ENCODE data around the gene KIRREL1. TPM values are rescaled to one million over a fixed set of nuclear protein-coding genes. Genes with fewer than 3 reads are reported as not detected.

KIRREL1 gene
- total RNA-seq, 1 donor from 2014 or later: 40.8 TPM

DNA sequence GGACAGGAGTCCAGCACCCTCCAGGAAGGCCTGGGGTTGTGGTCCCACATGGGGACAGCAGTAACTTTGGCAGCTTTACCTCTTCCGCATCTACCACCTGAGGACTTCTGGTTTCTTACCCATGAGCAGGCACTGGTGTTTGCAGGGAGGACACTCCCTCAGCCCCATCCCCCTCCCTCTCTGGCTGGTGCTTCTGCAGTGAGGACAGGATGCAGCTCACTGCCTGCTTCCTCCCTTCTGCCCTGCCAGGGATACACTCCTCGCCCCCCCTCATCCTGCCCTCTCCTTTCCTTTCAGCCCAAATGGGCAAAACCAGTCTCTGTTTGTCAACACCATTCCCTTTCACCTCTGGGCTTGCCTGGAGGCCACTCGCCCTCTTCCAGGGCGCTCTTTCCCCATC, 62.4 kb downstream of the KIRREL1 start:
- H3K9me3 ChIP-seq: no peaks in the 10 kb centered on the region
- H3K4me3 ChIP-seq: no peak overlapping the region
- peak; percentile 59 for ATAC-seq
- intact Hi-C loops (cut with DNase I): no loop called here
- H3K4me1 ChIP-seq: peaks cover 16% of the 10 kb centered on the region
- DNase-seq: no peak
- no peaks in the 10 kb centered on the region for H3K27me3 ChIP-seq
- no peaks in the 10 kb centered on the region for H3K36me3 ChIP-seq
- H3K27ac ChIP-seq: no peak overlapping the region
- TF ChIP-seq CTCF (IDR thresholded peaks at IDR 0.05): no peak

DNA sequence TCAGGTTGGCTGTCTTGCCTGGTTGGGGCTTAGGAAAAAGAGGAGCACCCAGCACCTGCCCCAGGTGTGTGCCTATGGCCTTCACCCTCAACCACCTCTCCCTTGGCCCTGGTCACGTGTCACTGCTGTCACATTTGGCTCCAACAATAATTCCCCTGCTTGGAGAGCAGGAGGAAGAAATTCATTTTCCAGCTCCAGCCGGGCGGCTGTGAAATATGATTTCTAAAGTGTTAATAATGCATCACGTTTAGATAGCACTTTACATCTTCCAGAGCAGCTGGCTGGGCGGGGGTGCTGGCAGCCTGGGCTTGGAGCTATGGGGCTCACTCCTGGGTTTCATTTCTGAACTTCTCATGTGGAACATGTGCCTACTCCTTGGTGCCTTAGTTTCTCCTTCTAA, 63.1 kb downstream of the KIRREL1 start:
- H3K4me1 ChIP-seq: peaks cover 16% of the 10 kb centered on the region
- no peaks in the 10 kb centered on the region for H3K9me3 ChIP-seq
- H3K36me3 ChIP-seq: no peaks in the 10 kb centered on the region
- intact Hi-C loops (cut with DNase I): no loop called here
- ATAC-seq (no peak), DNase-seq (no peak)
- H3K27me3 ChIP-seq: no peaks in the 10 kb centered on the region
- no peak for TF ChIP-seq CTCF (IDR thresholded peaks at IDR 0.05)
- no peak overlapping the region for H3K4me3 ChIP-seq
- H3K27ac ChIP-seq: no peak overlapping the region

DNA sequence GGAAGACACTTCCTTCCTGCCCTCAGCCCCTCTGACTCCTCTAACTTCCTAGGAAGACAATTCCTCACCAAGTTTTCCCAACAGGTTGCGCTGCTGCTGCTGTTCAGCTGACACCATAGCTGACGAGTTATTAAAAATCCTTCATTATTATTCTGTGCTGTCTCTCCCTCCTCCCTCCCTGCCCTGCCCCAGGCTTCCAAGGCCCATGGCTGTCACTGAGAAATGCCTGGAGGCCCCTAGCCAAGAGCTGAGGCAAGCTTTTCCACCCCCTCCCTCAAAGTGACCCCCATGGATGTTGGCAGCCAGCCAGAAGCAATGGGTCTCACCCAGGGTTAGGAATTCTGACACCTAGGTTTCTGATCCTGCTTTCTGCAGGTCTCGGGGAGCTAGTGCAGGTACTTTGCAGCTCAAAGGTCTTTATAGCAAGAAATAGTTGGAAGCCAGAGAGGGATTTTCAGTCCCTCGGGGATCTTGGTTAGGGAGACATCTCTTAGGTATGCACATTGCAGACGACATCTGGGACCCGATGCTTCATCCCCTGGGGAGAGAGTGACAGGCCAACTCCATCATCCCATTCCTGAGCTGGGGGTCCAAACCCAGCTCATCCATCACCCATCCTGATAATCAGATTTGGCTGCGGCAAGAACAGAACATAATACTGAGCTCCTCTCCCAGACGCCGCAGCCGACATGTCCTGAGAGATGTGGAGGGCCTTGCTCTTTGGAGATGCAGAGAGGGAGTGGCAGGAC, 65.0 kb downstream of the KIRREL1 start:
- DNase-seq (no peak), ATAC-seq (no peak)
- peaks cover 16% of the 10 kb centered on the region for H3K4me1 ChIP-seq
- intact Hi-C loops (cut with DNase I): no loop called here
- H3K9me3 ChIP-seq: no peaks in the 10 kb centered on the region
- TF ChIP-seq CTCF (IDR thresholded peaks at IDR 0.05): no peak
- H3K4me3 ChIP-seq: no peak overlapping the region
- H3K36me3 ChIP-seq: no peaks in the 10 kb centered on the region
- no peaks in the 10 kb centered on the region for H3K27me3 ChIP-seq
- no peak overlapping the region for H3K27ac ChIP-seq

GRCh38 chr1:158059984-158060383, 66.5 kb downstream of the KIRREL1 start:
- H3K4me1 ChIP-seq: peaks cover 16% of the 10 kb centered on the region
- DNase-seq: no peak
- H3K27me3 ChIP-seq: no peaks in the 10 kb centered on the region
- H3K36me3 ChIP-seq: no peaks in the 10 kb centered on the region
- intact Hi-C loops (cut with DNase I): no loop called here
- no peaks in the 10 kb centered on the region for H3K9me3 ChIP-seq
- peak; percentile 50 for ATAC-seq
- no peak overlapping the region for H3K4me3 ChIP-seq
- H3K27ac ChIP-seq: no peak overlapping the region
- TF ChIP-seq CTCF (IDR thresholded peaks at IDR 0.05): no peak

DNA sequence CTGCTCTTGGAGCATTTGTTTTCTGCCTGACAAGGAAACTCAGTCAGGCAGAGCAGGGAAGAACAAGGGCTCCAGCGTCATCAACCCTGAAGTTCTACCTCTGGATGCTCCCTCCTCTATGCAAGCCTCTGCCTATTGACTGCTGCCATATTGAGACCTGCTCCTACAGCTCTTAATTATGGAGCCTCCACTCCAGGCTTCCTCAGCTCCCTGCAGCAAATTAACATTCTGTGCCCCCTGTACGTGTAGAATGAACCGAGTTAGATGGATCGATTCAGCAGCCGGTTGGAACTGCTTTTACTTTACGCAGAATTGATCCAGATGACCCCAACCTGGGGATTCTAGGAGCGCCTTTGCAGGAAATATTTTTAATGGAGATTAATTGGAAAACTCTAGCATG, 68.7 kb downstream of the KIRREL1 start:
- Histone ChIP-seq H3K36me3 (no peaks in the 10 kb centered on the region), H3K4me1 (peaks cover 12% of the 10 kb centered on the region), H3K4me3 (no peak overlapping the region), H3K27me3 (no peaks in the 10 kb centered on the region), H3K27ac (no peak overlapping the region), H3K9me3 (no peaks in the 10 kb centered on the region)
- intact Hi-C loops (cut with DNase I): no loop called here
- ATAC-seq: no peak
- TF ChIP-seq CTCF (IDR thresholded peaks at IDR 0.05): no peak
- DNase-seq: no peak

DNA sequence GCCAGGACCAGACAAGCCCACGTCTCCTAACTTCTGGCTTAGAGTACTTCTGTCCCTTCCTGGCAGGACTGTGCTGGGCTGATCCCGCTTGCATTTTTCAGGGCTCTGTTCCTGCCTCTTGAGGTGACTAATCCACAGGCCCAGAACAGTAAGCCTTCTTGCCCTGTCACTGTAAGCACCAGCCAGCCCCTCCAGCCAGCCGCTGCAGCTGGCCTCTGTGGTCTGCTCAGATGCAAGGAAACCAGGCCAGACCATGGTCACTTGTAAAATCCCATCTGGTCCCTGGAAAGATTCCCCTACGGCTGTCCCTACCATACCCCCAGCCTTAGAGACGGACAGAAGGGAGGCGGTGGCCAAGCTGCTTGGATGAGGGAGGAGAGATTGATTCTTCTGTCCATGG, 74.2 kb downstream of the KIRREL1 start:
- DNase-seq (no peak), ATAC-seq (peak; percentile 5)
- no peaks in the 10 kb centered on the region for H3K36me3 ChIP-seq
- intact Hi-C loops (cut with DNase I): no loop called here
- H3K4me1 ChIP-seq: peaks cover 17% of the 10 kb centered on the region
- H3K27me3 ChIP-seq: no peaks in the 10 kb centered on the region
- no peak for TF ChIP-seq CTCF (IDR thresholded peaks at IDR 0.05)
- no peak overlapping the region for H3K27ac ChIP-seq
- H3K4me3 ChIP-seq: no peak overlapping the region
- no peaks in the 10 kb centered on the region for H3K9me3 ChIP-seq

All from upper lobe of right lung (tissue), 1 donor.